ENCODE data around the gene ISM1. TPM values are rescaled to one million over a fixed set of nuclear protein-coding genes. Genes with fewer than 3 reads are reported as not detected.
A peak's percentile ranks its signal among the peaks of the same experiment; 100 is the strongest.

Gene ISM1
- total and polyA plus RNA-seq, 2 donors (not counting 1 experiment from before 2014, with no cell fraction given), result 0.10 to 0.17 TPM

- H3K9ac ChIP-seq (ENCODE audit: insufficient read depth, low read length), result no peak overlapping the region
- H3K36me3 ChIP-seq (ENCODE audit: control insufficient read depth, insufficient read depth, low read length), result no peaks in the 10 kb centered on the region
- TF ChIP-seq EZH2 (IDR thresholded peaks at IDR 0.05; ENCODE audit: low read length, missing control alignments) (no peak), CTCF (conservative IDR thresholded peaks at IDR 0.05 in 1 of 2, IDR thresholded peaks at IDR 0.05 in 1 of 2; ENCODE audit: low read depth in 1 of 2, low read length in 2 of 2) (no peak)
- no peak for DNase-seq (ENCODE audit: low read depth in 2 of 2)
- H3K4me3 ChIP-seq (replicated peaks in 1 of 4; ENCODE audit: control extremely low read depth in 1 of 4, insufficient read depth in 1 of 4, low read depth in 3 of 4, low read length in 4 of 4), result no peak overlapping the region
- H2AFZ ChIP-seq (ENCODE audit: low read length), result no peak overlapping the region
- H3K4me1 ChIP-seq (ENCODE audit: control insufficient read depth, extremely low read depth, insufficient read depth, low read length), result no peaks in the 10 kb centered on the region
- no peaks in the 10 kb centered on the region for H3K9me3 ChIP-seq (ENCODE audit: control insufficient read depth, insufficient read depth, low read depth, low read length)
- no peak overlapping the region for H3K27ac ChIP-seq (ENCODE audit: insufficient read depth, low read length)
- no peaks in the 10 kb centered on the region for H3K79me2 ChIP-seq (ENCODE audit: control insufficient read depth, insufficient read depth, low read length)
- H3K4me2 ChIP-seq (ENCODE audit: extremely low read depth, insufficient read depth, low read length), result no peak overlapping the region
- H4K20me1 ChIP-seq (ENCODE audit: control insufficient read depth, extremely low read depth, insufficient read depth, low read length), result no peaks in the 10 kb centered on the region
- no peaks in the 10 kb centered on the region for H3K27me3 ChIP-seq (ENCODE audit: control insufficient read depth, insufficient read depth, low read length)
Measured at GRCh38 chr20:13333036-13333435, 112.0 kb downstream of the ISM1 start.

GRCh38 chr20:13333793-13334192 is 112.7 kb downstream of the ISM1 start:
- Histone ChIP-seq H4K20me1 (ENCODE audit: control insufficient read depth, extremely low read depth, insufficient read depth, low read length) (no peaks in the 10 kb centered on the region), H3K27ac (ENCODE audit: insufficient read depth, low read length) (no peak overlapping the region), H3K9me3 (ENCODE audit: control insufficient read depth, insufficient read depth, low read depth, low read length) (no peaks in the 10 kb centered on the region), H2AFZ (ENCODE audit: low read length) (no peak overlapping the region), H3K4me1 (ENCODE audit: control insufficient read depth, extremely low read depth, insufficient read depth, low read length) (no peaks in the 10 kb centered on the region), H3K36me3 (ENCODE audit: control insufficient read depth, insufficient read depth, low read length) (no peaks in the 10 kb centered on the region), H3K4me2 (ENCODE audit: extremely low read depth, insufficient read depth, low read length) (no peak overlapping the region), H3K27me3 (ENCODE audit: control insufficient read depth, insufficient read depth, low read length) (no peaks in the 10 kb centered on the region), H3K9ac (ENCODE audit: insufficient read depth, low read length) (no peak overlapping the region), H3K79me2 (ENCODE audit: control insufficient read depth, insufficient read depth, low read length) (no peaks in the 10 kb centered on the region), H3K4me3 (replicated peaks in 1 of 4; ENCODE audit: control extremely low read depth in 1 of 4, insufficient read depth in 1 of 4, low read depth in 3 of 4, low read length in 4 of 4) (no peak overlapping the region)
- TF ChIP-seq EZH2 (IDR thresholded peaks at IDR 0.05; ENCODE audit: low read length, missing control alignments), result no peak
- no peak for TF ChIP-seq CTCF (conservative IDR thresholded peaks at IDR 0.05 in 1 of 2, IDR thresholded peaks at IDR 0.05 in 1 of 2; ENCODE audit: low read depth in 1 of 2, low read length in 2 of 2)
- DNase-seq (ENCODE audit: low read depth in 2 of 2), result peak in 1 of 2 donors; percentile 71

- H3K4me1 ChIP-seq (ENCODE audit: control insufficient read depth, extremely low read depth, insufficient read depth, low read length), result no peaks in the 10 kb centered on the region
- H3K27ac ChIP-seq (ENCODE audit: insufficient read depth, low read length), result no peak overlapping the region
- H3K4me2 ChIP-seq (ENCODE audit: extremely low read depth, insufficient read depth, low read length), result no peak overlapping the region
- no peaks in the 10 kb centered on the region for H3K36me3 ChIP-seq (ENCODE audit: control insufficient read depth, insufficient read depth, low read length)
- no peaks in the 10 kb centered on the region for H3K9me3 ChIP-seq (ENCODE audit: control insufficient read depth, insufficient read depth, low read depth, low read length)
- no peaks in the 10 kb centered on the region for H3K79me2 ChIP-seq (ENCODE audit: control insufficient read depth, insufficient read depth, low read length)
- H3K27me3 ChIP-seq (ENCODE audit: control insufficient read depth, insufficient read depth, low read length), result no peaks in the 10 kb centered on the region
- no peak overlapping the region for H3K4me3 ChIP-seq (replicated peaks in 1 of 4; ENCODE audit: control extremely low read depth in 1 of 4, insufficient read depth in 1 of 4, low read depth in 3 of 4, low read length in 4 of 4)
- H3K9ac ChIP-seq (ENCODE audit: insufficient read depth, low read length), result no peak overlapping the region
- no peak for TF ChIP-seq EZH2 (IDR thresholded peaks at IDR 0.05; ENCODE audit: low read length, missing control alignments)
- no peak for TF ChIP-seq CTCF (conservative IDR thresholded peaks at IDR 0.05 in 1 of 2, IDR thresholded peaks at IDR 0.05 in 1 of 2; ENCODE audit: low read depth in 1 of 2, low read length in 2 of 2)
- no peaks in the 10 kb centered on the region for H4K20me1 ChIP-seq (ENCODE audit: control insufficient read depth, extremely low read depth, insufficient read depth, low read length)
- peak in 1 of 2 donors; percentile 21 for DNase-seq (ENCODE audit: low read depth in 2 of 2)
- H2AFZ ChIP-seq (ENCODE audit: low read length), result no peak overlapping the region
Measured at GRCh38 chr20:13336308-13337089, 115.4 kb downstream of the ISM1 start.
